IPS-18a (cell line): ENCODE results near the gene MYH14.

Experiments used
- H3K27ac ChIP-seq: one replicate; pipeline ENCODE4 v1.5.1; 2013; ENCODE audit warnings: low read length
- H3K27me3 ChIP-seq: one replicate; pipeline ENCODE4 v1.6.1; 2013; ENCODE audit warnings: mild to moderate bottlenecking, low read length; ENCODE audit not compliant: control insufficient read depth, insufficient read depth
- H3K36me3 ChIP-seq: one replicate; pipeline ENCODE4 v1.6.1; 2013; ENCODE audit warnings: low read depth, low read length; ENCODE audit not compliant: control insufficient read depth
- H3K4me1 ChIP-seq: one replicate; pipeline ENCODE4 v1.6.1; 2013; ENCODE audit warnings: low read depth, low read length; ENCODE audit not compliant: control insufficient read depth
- H3K4me3 ChIP-seq: one replicate; pipeline ENCODE4 v1.5.1; 2013; ENCODE audit warnings: low read length
- H3K9ac ChIP-seq: one replicate; pipeline ENCODE4 v1.6.1; 2013; ENCODE audit warnings: mild to moderate bottlenecking, low read length, moderate library complexity
- H3K9me3 ChIP-seq: one replicate; pipeline ENCODE4 v1.6.1; 2013; ENCODE audit warnings: low read depth, low read length; ENCODE audit not compliant: control insufficient read depth

MYH14 gene

DNA sequence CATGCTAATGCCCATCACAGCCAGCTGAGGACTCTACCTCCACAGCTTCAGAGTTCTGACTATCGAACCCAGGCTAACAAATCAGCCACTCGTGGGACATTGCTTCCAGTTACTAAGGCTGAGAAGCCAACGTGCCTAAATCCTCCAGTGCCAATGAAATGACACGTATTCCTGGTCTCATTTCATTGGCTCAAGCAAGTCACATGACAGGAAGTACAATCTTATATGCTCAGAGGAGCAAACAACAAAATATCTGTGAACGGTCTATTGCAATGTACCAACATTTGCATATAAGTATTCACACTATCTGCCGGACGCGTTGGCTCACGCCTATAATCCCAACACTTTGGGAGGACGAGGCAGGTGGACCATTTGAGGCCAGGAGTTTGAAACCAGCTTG is 27.5 kb upstream of the MYH14 start:
- Histone ChIP-seq H3K36me3 (no peaks in the 10 kb centered on the region), H3K9ac (no peak overlapping the region), H3K27me3 (no peaks in the 10 kb centered on the region), H3K4me3 (no peak overlapping the region), H3K4me1 (no peaks in the 10 kb centered on the region), H3K9me3 (no peaks in the 10 kb centered on the region), H3K27ac (no peak overlapping the region)

DNA sequence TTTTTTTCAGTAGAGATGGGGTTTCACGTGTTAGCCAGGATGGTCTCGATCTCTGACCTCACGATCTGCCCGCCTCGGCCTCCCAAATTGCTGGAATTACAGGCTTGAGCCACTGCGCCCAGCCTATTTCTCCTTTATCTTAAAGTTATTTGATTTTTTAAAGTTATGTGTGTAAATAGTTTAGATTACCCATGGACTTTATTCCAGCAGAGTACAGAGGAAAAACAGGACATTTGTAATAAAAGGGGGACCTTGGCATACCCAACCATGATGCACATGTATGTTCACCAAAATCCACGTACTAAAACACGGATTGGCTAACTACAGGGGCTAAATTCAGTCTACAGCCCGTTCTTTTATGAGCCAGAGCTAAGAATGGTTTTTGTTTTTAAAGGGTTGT is 26.6 kb upstream of the MYH14 start:
- H3K9me3 ChIP-seq: no peaks in the 10 kb centered on the region
- no peaks in the 10 kb centered on the region for H3K27me3 ChIP-seq
- H3K9ac ChIP-seq: no peak overlapping the region
- no peaks in the 10 kb centered on the region for H3K36me3 ChIP-seq
- no peak overlapping the region for H3K27ac ChIP-seq
- no peaks in the 10 kb centered on the region for H3K4me1 ChIP-seq
- H3K4me3 ChIP-seq: no peak overlapping the region

DNA sequence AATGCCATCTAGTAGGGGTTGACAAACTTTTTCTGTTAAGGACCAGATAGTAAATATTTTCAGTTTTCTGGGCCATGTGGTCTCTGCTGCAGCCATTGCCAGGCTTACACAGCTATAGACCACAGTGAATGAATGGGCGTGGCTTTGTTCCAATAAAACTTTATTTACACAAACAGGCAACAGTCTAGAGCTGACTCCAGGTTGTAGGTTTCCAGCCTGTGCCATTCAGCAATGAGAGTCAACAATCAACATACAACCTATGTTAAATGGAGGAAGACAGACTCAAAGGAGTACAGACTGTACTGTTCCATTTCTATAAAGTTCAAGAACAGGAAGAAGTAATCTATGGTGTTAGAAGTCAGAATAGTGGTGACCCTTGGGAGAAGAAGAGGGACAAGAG is 25.1 kb upstream of the MYH14 start:
- Histone ChIP-seq H3K4me3 (no peak overlapping the region), H3K4me1 (no peaks in the 10 kb centered on the region), H3K36me3 (no peaks in the 10 kb centered on the region), H3K27ac (no peak overlapping the region), H3K9ac (no peak overlapping the region), H3K9me3 (no peaks in the 10 kb centered on the region), H3K27me3 (no peaks in the 10 kb centered on the region)

- Histone ChIP-seq H3K9me3 (no peaks in the 10 kb centered on the region), H3K27ac (no peak overlapping the region), H3K36me3 (no peaks in the 10 kb centered on the region), H3K4me1 (no peaks in the 10 kb centered on the region), H3K27me3 (no peaks in the 10 kb centered on the region), H3K9ac (no peak overlapping the region), H3K4me3 (no peak overlapping the region)
Observed at GRCh38 chr19:50178859-50179537, 24.4 kb upstream of the MYH14 start.

DNA sequence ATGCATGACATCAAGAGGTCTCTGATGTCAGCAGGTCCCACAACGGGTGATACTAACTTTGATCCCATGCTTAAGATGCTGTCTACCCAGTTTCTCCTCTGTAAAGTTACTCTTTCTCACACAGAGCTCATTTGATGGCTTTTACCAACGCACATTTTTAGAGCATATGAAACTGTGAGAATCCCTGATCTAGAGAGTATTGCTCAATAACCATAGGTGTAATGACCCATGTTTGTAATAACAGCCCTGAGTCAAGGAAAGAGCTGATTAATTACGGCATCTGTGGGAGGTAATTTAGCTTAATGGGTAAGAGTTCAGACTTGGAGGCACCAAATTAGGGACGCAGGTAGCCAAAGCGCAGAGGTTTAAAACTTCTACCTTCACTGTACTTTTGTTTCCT is 22.3 kb upstream of the MYH14 start:
- Histone ChIP-seq H3K36me3 (no peaks in the 10 kb centered on the region), H3K4me1 (no peaks in the 10 kb centered on the region), H3K4me3 (no peak overlapping the region), H3K27me3 (no peaks in the 10 kb centered on the region), H3K27ac (no peak overlapping the region), H3K9ac (no peak overlapping the region), H3K9me3 (no peaks in the 10 kb centered on the region)

DNA sequence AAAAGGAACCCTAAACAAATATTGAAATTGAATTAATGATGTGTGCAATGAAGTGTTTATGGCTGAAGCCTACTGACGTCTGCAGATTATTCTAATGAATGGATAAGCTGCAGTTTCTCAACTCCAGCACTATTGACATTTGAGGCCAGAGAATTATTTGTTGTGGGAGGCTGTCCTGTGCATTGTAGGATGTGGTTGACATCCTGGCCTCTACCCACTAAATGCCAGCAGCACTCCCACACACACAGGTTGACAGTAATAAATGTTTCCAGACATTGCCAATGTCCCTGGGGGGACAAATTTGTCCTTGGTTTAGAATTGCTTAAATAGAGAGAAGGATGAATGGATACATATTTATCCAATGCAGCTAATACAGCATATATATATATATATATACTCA is 19.2 kb upstream of the MYH14 start:
- no peaks in the 10 kb centered on the region for H3K4me1 ChIP-seq
- H3K4me3 ChIP-seq: no peak overlapping the region
- no peak overlapping the region for H3K9ac ChIP-seq
- no peaks in the 10 kb centered on the region for H3K27me3 ChIP-seq
- H3K36me3 ChIP-seq: no peaks in the 10 kb centered on the region
- no peaks in the 10 kb centered on the region for H3K9me3 ChIP-seq
- H3K27ac ChIP-seq: no peak overlapping the region

- no peak overlapping the region for H3K4me3 ChIP-seq
- no peaks in the 10 kb centered on the region for H3K9me3 ChIP-seq
- no peaks in the 10 kb centered on the region for H3K27me3 ChIP-seq
Observed at GRCh38 chr19:50187937-50188336, 15.5 kb upstream of the MYH14 start.

GRCh38 chr19:50189331-50189730 is 14.1 kb upstream of the MYH14 start:
- no peak overlapping the region for H3K27ac ChIP-seq
- no peak overlapping the region for H3K4me3 ChIP-seq
- no peak overlapping the region for H3K9ac ChIP-seq
- no peaks in the 10 kb centered on the region for H3K36me3 ChIP-seq
- H3K27me3 ChIP-seq: no peaks in the 10 kb centered on the region
- no peaks in the 10 kb centered on the region for H3K9me3 ChIP-seq
- no peaks in the 10 kb centered on the region for H3K4me1 ChIP-seq

More at GRCh38 chr19:50187937-50188336, 15.5 kb upstream of the MYH14 start:
- no peaks in the 10 kb centered on the region for H3K36me3 ChIP-seq
- no peak overlapping the region for H3K9ac ChIP-seq
- H3K4me1 ChIP-seq: no peaks in the 10 kb centered on the region
- no peak overlapping the region for H3K27ac ChIP-seq

- H3K9ac ChIP-seq: no peak overlapping the region
- H3K4me1 ChIP-seq: no peaks in the 10 kb centered on the region
- H3K27me3 ChIP-seq: no peaks in the 10 kb centered on the region
- H3K36me3 ChIP-seq: no peaks in the 10 kb centered on the region
- H3K9me3 ChIP-seq: no peaks in the 10 kb centered on the region
- H3K27ac ChIP-seq: no peak overlapping the region
- no peak overlapping the region for H3K4me3 ChIP-seq
Observed at GRCh38 chr19:50190439-50190891, 13.0 kb upstream of the MYH14 start.

DNA sequence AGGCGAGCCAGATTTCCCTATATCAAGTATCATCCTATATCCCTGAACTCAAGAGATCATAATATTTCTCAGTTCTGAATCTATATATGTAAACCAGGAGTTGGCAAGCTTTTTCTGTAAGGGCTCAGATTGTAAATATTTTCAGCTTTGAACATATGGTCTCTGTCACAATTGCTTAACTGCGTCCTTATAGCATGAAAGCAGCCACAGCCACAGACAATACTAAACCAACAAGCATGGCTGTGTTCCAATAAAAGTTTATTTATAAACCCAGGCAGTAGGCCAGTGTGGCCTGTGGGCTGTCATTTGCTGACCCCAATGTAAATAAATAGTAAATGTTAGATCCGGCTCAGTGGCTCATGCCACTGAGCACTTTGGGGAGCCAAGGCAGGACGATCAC is 12.2 kb upstream of the MYH14 start:
- no peaks in the 10 kb centered on the region for H3K27me3 ChIP-seq
- H3K9ac ChIP-seq: no peak overlapping the region
- H3K4me1 ChIP-seq: no peaks in the 10 kb centered on the region
- no peak overlapping the region for H3K27ac ChIP-seq
- H3K4me3 ChIP-seq: no peak overlapping the region
- H3K9me3 ChIP-seq: no peaks in the 10 kb centered on the region
- H3K36me3 ChIP-seq: no peaks in the 10 kb centered on the region

GRCh38 chr19:50192463-50193211 is 10.8 kb upstream of the MYH14 start:
- H3K4me3 ChIP-seq: no peak overlapping the region
- H3K4me1 ChIP-seq: no peaks in the 10 kb centered on the region
- H3K9me3 ChIP-seq: no peaks in the 10 kb centered on the region
- no peak overlapping the region for H3K27ac ChIP-seq
- no peak overlapping the region for H3K9ac ChIP-seq
- H3K36me3 ChIP-seq: no peaks in the 10 kb centered on the region
- no peaks in the 10 kb centered on the region for H3K27me3 ChIP-seq

DNA sequence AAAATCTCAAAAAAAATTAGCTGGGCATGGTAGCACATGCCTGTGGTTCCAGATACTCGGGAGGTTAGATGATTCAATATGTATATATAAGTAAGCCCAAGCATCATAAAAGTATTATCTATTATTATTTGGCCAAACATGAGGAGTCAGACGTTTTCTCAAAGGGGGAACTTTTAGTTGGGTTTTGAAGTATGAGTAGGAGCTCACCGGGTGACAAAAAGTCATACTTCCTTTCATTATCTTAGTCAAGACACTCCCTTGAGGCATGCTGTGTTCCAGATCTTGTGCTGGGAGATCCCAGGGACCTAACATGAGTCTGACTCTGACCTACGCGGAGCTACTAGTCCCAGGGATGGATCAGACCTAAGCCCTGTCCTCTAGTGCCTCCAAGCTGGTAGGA is 8.2 kb upstream of the MYH14 start:
- Histone ChIP-seq H3K4me1 (no peaks in the 10 kb centered on the region), H3K36me3 (no peaks in the 10 kb centered on the region), H3K27me3 (no peaks in the 10 kb centered on the region), H3K9me3 (no peaks in the 10 kb centered on the region), H3K4me3 (no peak overlapping the region), H3K9ac (no peak overlapping the region), H3K27ac (no peak overlapping the region)
